ENCODE data around the gene TEX19.

TEX19 gene

DNA sequence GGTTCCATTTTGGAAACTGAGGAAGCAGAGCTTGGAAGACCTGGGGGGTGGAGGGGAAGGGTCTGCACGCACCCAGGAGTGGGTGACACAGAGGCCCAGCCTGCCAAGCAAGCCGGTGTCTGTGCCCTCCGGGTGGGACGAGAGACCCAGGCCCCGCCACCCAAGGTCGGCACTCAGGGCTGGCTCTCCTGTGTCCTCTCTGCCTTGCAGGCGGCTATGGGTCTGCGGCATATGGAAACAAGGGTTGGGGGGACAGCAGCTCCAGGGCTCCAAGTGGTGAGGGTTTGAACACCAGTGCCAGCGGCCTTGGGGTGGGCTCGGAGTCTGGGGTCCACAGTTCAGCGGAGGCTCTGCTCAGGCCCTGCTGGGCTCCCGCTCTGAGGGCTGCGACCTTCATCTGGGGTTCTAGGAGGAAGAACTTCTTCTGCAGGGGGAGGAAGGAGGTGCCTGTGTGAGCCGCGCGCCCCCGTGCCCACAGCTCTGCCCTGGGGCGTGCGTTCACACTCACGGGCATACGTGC lies 37.0 kb upstream of the TEX19 start:
- no peak for DNase-seq

GRCh38 chr17:82322526-82323453 lies 36.3 kb upstream of the TEX19 start:
- DNase-seq = no peak

DNA sequence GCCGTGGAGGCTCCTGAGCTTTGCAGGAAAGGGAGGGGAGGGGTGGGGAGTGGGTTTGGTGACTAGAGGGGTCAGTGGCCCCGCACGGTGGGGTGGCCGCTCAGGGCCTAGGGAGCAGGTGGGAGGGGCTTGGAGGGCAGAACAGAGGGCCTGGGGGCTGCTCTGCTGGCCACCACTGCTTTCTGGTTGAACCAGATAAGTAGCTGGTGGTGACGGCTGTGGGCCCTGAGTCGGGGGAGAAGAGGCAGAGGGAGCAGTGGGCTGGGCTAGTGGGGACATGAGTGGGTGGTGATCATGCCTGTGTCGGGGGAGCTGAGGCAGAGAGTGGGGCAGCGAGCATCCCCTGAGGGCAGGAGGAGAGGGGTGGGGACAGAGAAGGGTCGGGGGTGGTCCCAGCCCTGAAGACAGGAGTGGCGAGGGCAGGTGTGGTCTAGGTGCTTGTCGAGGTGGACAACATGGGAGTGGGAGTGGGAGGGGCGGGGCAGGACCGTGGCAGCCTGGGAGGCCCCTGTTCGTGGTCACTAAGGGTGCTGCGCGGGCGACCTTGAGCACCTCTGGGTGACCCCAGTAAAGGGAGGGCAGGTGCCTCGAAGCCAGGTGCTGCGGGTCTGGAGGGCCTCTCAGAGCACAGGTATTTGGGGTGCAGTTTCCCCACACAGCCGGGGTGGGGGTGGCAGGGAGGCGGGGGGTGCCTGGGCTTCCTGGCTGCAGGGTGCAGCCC lies 35.4 kb upstream of the TEX19 start:
- DNase-seq = no peak

DNA sequence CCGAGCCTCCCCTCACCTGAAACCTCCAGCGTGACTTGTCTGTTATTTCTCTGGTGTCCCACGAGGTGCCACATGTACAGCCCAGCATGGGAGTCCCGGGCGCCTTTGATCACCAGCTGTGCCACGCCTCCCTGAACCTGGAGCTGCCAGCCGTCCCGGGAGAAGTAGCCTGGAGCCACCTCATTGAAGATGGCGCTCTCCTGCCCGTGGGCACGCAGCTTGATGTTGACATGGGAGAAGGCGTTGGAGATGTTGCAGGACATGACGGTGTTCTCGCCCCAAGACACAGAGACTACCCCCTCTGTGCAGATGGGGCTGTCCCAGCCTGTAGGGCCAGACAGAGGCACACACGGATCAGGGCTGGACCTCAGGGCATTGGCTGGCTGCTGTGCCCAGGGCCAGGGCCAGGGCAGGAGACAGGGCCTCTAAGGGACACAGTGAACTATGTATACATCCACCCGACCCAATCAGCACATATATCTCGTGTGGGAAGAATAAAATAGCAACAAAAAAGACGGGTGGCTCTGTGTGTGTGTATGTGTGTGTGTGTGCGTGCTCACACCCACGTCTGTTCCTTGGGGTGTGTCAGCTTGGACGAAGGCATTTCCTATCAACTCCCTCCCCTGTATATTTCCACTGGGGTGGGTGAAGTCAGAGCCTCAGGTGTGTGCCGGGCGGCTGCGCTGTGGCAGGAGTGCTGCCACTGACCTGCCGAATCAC lies 34.3 kb upstream of the TEX19 start:
- no peak for DNase-seq

- DNase-seq = no peak
Measured at GRCh38 chr17:82325286-82326180, 33.5 kb upstream of the TEX19 start.

- no peak for DNase-seq
Measured at GRCh38 chr17:82327289-82327688, 31.8 kb upstream of the TEX19 start.

DNA sequence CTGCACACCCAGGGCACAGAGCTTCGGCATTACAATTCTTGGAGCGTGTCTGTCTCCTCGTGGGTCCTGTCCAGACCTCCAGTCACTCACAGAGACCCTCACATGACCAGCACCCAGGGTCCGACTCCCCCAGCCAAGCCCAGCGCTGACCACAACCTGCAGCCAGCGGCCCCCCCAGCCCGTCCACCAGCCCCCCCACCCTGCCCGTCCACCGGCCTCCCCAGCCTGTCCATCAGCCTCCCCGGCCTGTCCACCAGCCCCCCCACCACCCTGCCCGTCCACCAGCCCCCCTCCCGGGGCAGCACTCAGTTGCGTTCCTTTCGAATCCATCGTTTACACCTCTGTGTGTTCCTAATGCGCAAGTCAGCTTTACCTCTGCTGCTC lies 31.3 kb upstream of the TEX19 start:
- no peak for DNase-seq

DNA sequence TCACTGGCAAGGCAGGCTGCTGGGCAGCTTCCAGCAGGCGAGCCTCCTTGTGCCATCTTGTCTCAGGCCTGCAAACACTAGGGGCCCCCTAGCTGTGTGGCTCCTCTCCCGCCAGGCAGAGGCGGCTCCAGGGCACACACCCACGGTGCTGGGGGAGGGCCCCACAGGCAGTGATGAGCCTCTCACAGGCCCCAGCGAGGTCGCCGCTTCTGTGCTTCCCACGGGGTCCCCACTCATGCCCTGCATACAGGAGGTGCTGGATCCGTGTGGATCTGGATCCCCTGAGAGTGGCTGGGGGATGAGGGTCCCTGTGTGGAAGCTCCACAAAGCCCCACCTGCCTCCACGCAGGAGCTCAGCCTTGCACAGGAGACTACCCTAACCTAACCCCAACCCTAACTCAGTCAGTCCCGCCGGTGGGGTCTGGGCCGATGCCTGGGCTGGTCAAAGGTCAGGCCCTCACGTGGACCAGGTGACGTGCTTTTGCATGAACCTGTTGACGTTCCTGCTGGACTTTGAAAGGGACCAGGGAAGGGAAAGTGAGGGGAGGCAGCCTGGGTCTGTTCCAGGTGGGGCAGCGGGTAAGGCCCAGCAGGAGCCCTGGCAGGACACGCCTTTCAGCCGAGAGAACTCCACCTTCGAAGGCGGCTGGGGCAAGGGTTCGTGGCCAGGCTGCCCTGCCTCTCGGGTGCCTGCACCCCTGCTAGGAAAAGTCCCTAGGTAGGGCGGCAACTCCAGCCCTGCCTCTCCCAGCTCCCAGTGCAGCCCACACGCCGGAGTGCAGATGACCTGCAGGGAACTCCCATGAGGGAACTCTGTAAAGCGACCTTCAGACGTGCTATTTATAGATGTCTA lies 30.7 kb upstream of the TEX19 start:
- no peak for DNase-seq

- no peak for DNase-seq
Measured at GRCh38 chr17:82328994-82329507, 30.0 kb upstream of the TEX19 start.

GRCh38 chr17:82329683-82330321 lies 29.2 kb upstream of the TEX19 start:
- DNase-seq = no peak

DNA sequence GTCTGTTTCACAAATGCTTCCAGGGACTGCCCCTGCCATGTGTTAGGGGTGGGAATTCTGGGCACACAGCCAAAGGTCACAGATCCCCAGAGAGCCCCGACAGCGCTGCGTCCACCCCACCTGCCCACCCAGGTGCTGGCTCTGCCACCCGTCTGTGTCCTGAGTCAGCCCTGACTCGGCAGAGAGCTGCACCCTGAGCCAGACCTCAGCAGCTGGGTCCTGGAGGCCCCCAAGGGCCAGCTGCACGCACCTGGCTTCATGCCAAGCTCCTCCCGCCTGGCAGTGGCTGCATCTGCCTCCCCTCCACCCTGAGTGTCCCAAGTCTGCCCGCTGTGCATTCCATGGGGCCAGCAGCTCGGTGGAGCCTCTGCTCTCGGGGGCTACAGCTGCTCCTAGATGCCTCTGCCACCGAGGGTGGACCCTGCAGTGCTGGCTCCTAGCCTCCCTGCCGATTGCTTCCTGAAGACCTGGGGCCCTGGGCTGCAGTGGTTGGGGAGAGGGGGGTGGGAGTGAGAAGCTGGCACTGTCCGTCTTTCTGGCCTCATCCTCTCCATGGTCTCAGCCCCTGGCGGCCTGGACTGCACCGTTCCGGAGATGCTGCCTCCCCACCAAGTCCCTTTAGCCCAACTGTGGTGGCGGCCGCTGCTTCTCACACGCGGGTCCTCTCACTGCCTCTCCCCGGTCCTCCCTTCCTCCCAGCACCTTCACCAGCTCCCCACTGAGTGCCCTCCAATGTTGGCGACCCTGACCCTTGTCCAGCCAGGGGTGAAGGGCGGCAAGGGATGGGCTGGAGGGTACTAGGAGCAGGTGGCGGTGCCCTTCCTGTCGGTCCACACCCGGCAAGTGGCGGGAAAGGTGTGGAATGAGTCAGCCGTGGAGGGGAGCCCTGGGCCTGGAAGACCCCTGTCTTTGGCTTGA lies 28.5 kb upstream of the TEX19 start:
- DNase-seq = no peak

DNA sequence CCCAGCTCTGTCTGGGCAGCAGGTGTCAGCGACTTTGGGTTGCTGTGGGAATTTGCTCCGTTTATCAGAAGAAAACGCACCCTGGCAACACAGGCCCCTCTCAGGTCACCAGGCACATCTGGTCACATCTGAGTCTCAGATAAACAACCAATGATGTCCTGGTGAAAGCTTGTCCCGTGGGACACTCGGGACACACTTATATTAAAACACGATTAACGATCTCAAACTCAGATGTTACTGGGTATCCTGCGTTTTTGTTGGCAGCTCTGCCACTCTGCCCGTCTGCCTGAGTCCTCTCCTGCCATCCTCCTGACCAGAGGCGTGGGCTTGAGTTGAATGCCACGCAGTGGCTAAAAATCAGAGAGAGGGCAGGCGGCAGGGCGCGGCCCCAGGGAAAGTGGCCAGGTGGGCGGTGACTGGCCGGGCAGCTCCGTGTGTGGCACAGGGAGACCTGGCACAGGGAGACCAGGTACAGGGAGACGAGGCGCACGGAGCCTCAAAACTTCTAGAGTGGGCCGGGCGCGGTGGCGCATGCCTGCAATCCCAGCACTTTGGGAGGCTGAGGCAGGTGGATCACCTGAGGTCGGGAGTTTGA lies 27.6 kb upstream of the TEX19 start:
- DNase-seq = no peak

GRCh38 chr17:82332669-82333278 lies 26.3 kb upstream of the TEX19 start:
- DNase-seq = no peak

- no peak for DNase-seq
Measured at GRCh38 chr17:82333279-82334171, 25.5 kb upstream of the TEX19 start, which contains the start of gene SECTM1. Gene SECTM1, minus strand, starts transcription at chr17:82333766. Its CDS starts 6,526 bp downstream, at chr17:82327240.

GRCh38 chr17:82334204-82334621 lies 24.8 kb upstream of the TEX19 start:
- DNase-seq = no peak

DNA sequence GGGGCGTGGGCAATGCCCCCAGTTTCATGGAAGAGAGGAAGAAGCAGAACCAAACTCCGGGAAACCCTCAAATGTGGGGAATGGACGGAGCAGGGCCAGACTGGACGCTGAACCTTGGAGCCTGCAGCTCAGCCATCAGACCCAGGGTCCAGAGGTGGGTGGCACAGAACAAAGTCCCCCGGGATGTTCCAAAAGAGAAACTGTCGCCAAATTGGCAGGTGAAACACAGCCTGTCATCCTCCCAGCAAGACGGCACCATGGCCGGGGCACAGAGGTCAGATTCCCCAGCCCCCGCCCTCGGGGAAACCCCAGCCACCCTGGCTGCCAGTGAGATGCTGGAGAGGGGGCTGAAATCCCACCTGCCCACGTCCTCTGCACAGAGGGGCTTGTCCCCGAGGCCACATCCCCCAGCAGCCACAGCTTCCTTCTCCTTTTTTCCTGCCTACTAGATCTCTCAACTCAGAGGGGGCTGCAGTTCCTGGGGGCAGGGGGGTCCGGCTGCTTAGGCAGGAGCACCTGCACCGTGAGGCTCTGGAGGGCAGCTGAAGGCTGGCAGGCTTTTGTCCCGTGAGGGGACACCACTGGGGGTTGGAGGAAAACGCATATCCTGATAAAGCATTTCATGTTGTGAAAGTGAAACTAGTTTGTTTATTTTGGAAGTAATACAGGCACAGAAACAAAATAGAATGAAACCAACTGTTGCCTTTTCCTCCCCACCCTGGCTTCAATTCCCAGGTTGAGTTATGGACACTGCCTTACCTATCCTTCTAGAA lies 24.2 kb upstream of the TEX19 start:
- no peak for DNase-seq
